Hematopoietic multipotent progenitor cell treated with erythropoietin and hydrocortisone succinate and interleukin-3 and kit ligand, for 6 days (in vitro differentiated cells): ENCODE measurements around the gene ASXL2.
"Not testable (repeated sequence)": the region's sequence is repeated elsewhere in the genome, so short reads cannot be mapped to it uniquely, and the experiment has no call there.

ENCODE experiments used
- DNase-seq: peaks from one replicate; pipeline ENCODE4 v3.0.0-alpha.2; 2015

ASXL2 gene

DNA sequence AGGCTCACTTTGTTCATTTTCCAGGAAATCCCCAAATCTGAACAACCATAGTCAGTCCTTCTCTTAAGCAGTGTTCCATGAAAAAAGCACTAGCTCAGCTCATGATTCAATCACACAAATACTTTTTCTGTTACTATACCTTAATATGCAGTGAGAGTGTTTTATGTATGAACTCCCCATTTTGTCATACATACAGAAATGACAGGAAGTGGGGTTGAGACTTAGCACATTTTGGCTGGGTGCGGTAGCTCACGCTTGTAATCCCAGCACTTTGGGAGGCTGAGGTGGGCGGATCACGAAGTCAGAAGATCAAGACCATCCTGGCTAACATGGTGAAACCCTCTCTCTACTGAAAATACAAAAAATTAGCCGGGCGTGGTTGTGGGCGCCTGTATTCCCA, 149.7 kb downstream of the ASXL2 start:
- DNase-seq: no peak

DNA sequence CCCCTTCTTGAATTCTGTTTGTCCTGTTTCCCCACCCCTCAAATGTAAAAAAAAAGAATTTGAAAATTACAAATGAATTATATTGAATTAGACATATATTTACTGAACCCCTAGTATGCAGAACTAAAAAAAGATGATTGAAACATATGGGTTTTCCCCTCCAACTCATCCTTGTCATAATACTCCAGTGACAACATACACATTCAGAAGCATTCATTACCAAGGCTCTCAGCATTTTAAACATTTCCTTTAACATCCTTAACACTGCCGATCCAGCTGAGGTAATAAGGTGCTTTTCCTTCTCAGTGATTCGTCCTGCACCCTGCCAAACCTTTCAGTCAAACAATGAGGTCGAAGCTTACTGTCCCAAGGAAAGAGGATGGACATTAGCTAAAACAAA, 151.8 kb downstream of the ASXL2 start:
- DNase-seq: no peak

GRCh38 chr2:25725877-25726276, 152.4 kb downstream of the ASXL2 start:
- no peak for DNase-seq

DNA sequence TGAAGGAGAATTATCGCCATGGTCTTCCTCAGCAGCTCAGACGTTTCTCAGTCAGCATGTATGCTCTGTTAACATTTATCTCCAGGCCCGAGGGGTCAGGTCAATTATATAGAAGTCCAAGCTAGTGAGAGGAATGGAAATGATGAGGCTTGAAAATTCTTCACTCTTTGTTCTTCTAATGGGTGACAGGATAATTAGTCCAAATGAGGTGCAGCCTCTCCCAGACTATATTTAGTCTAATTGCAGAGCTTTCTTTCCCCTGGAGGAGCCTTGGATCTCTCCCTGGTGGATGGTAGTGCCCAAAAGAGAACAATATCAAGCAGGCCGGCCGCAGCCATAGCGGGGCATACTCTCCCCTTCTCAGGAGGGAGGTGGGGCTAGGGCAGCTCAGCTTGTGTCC, 153.5 kb downstream of the ASXL2 start:
- DNase-seq: no peak

GRCh38 chr2:25722224-25722623, 156.1 kb downstream of the ASXL2 start:
- no peak for DNase-seq

- DNase-seq: no peak
These were observed 157.7 kb downstream of the ASXL2 start for GRCh38 chr2:25720575-25720974.

DNA sequence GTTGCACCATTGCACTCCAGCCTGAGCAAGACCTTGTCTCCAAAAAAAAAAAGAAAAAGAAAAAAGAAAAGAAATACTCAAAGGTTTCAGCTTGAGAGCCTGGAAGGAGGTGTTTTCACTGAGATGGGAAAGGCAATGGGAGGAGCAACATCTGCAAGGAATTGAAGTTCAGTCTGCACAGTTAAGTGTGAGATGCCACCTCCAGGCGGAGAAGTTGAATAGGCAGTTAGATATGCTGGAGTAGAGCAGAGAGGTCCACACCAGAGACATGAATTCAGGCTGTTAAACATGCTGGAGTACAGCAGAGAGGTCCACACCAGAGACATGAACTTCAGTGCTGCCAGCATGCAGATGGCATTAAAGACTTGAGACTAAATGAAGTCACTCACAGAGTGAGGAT, 163.5 kb downstream of the ASXL2 start:
- no peak for DNase-seq

DNA sequence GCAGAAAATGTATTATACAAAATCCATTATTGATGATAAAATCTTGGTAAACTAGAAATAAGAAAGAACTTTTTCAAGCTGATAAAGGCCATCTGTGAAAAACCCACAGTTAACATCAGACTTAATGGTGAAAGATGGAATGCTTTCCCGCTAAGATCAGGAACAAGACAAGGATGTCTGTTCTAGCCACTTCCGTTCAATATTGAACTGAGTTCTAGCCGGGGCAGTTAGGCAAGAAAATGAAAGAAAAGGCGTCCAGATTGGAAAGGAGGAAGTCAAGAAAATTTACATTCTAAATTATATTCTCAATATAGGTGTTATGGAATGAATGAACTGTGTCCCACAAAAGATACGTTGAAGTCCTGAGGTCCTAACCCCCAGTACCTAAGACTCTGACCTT, 165.8 kb downstream of the ASXL2 start:
- DNase-seq: peak; percentile 21

DNA sequence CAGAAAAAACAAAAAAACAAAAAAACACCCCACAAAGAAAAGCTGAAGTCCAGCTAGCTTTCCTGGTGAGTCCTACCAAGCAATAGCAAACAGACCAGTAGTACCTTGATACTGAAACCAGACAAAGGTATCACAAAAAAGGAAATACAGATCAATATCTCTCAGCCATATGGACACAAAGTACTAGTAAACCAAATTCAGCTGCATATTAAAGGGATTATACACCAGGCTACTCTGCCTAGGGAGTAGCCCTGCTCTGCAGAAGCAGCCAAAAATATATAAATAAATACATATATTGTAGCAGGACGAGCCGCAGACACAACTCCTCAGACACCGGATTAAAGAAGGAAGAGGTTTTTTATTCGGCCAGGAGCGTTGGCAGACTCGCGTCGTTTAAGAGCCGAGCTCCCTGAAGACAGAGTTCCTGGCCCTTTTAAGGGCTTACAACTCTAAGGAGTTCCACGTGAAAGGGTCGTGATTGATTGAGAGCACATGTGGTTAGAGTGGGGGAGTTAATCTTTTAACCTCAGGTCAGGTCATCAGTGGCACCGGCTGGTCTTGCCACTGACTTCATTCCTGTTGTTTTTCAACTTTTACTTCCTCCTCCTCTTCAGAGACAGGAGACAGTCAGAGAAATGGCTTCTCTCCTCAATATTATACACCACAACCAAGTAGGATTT, 166.5 kb downstream of the ASXL2 start:
- peak; percentile 13 for DNase-seq

GRCh38 chr2:25710750-25711149, 167.5 kb downstream of the ASXL2 start:
- no peak for DNase-seq

DNA sequence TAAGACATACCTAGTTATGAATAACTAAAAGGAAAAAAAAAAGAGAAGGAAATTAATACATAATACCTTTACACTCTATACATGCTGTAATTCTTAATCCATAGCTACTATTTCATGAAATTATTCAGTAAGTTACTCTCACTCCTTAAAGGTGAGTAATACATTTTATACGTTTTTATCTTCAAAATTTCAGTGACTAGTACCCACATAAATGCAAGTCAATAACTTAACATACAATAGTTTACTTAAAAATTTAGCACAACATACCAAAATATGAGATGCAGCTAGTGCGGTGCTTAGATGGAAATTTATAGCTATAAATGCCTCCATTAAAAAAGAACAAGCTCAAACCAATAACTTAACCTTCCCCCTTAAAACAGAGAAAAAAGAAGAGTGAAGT, 168.9 kb downstream of the ASXL2 start:
- DNase-seq: no peak

- DNase-seq: no peak
These were observed 170.2 kb downstream of the ASXL2 start for GRCh38 chr2:25707927-25708590.

- not testable (repeated sequence) for DNase-seq
These were observed 172.7 kb downstream of the ASXL2 start for GRCh38 chr2:25705575-25705974.

DNA sequence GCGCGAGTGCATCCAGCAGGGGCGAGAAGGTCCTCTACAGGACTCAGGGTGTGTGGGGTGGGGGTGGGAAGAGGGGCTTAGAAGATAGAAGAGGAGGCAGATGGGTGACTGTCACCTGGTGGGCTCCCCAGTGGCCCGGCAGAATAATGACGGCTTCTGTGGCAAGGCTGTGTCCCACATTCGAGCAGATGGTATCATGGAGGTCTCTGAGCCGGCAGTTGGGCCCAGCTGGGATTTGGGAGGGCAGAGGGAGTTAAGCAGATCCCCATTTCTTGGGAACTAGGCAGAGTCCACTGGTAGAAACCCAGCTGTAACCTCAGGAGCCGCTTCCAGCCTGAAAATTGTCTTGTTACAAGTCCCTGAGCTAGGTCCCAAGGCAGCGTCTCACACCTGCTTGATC, 176.5 kb downstream of the ASXL2 start:
- no peak for DNase-seq

DNA sequence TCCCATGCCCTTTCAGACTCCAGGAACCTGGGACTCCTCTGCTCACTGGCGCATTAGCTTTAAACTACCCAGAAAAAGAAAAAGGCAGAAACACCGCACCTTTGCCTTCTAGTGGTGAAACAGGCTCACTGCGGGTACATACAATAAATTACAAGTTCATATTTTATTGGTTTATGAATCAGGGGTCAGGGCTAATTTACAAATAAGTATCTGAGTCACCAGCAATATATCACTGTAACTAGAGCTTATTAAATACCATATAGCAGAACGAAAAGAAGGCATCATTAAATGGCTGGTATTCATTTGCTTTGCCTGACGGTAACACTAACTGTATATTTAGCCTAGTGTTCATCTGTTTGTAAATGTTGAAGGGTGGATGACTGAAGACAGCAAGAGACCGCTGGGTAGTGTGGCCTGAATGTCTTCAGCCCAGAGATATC, 178.0 kb downstream of the ASXL2 start:
- DNase-seq: peak; percentile 70

DNA sequence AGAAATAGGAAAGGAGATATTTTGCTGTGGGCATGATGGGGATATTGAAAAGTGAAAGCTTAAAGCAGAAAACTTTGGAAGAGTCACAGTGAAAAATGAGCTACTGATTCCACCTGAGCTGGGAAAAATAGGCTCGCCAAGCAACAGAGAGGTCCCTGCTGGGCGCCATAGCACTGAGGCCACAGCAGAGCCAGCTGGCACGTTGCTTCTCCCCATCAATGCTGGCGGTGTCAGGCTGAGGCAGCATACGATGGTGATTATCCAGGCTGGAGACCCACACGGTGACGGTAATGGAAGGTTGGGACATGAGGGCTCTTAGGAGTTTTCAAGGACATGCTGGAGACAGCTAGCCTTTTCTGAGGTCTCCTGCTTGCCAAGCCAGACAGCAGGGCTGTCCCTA, 179.1 kb downstream of the ASXL2 start:
- no peak for DNase-seq

DNA sequence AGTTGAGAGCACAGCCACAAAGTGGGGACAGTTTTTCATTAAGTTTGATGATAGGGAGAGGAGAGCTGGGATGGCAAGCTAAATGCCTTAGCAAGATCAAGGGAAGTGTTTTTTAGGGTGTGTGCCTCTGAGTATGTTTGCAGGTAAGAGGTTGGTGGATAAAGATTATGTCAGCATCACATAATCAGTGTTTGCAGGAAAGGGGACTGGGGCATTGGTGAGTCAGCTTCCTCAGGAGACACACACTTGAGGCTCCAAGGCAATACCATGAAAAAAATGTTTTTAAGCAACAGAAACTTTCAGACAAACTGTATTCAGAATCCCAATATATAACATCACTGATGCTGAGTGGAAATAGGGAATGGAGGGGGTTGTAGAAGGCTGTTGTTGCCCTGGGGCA, 179.5 kb downstream of the ASXL2 start:
- DNase-seq: no peak

GRCh38 chr2:25697559-25698341, 180.5 kb downstream of the ASXL2 start:
- no peak for DNase-seq

DNA sequence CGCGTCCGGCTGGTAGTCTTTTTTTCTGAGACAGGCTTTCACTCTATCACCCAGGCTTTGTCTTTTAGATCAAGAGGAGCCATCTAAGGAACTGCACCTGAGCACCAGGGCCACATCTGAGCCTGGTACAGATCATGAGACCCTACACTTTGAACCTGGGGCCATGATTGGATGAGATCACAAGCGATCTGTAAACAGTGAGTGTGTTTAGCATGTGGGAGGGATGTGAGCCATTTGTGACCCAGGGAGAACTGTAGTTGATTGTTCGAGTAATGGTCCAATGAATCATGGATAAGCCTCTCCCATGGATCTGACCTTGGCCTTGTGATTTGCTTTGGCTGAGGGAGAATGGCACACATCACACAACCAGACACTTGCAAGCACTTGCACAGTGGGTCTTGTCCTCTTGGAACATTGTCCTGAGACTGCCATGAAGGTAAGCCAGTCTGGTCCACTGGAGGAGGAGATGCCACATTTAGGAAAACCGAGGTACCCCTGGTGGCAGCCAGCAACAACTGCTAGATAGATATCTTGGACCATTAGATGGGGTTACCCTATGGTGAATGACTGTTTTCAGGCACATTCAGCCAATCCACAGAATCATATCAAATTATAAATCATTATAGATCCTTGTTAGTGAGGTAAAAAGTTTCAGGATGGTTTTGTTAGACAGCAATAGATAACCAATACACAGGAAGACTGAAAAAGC, 185.4 kb downstream of the ASXL2 start:
- no peak for DNase-seq

DNA sequence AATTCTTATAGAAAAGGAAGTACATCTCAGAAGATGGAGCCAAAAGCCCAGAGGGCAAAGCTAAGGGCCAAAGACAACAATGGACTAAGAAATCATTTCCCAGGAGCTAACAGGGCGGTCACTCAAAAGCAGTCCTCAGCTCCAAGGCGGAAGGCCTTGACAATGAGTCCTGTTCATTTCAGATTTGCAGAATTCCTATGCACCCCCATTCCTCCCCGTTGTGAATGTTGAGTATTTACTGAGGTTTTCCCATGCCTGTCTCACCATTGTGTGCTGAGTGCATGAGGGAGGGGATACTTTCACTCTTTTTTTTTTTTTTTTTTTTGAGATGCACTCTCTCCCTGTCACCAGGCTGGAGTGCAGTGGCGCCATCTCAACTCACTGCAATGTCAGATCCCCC, 186.1 kb downstream of the ASXL2 start:
- no peak for DNase-seq

GRCh38 chr2:25690058-25690457, 188.2 kb downstream of the ASXL2 start:
- no peak for DNase-seq

- no peak for DNase-seq
These were observed 190.1 kb downstream of the ASXL2 start for GRCh38 chr2:25688236-25688635.

DNA sequence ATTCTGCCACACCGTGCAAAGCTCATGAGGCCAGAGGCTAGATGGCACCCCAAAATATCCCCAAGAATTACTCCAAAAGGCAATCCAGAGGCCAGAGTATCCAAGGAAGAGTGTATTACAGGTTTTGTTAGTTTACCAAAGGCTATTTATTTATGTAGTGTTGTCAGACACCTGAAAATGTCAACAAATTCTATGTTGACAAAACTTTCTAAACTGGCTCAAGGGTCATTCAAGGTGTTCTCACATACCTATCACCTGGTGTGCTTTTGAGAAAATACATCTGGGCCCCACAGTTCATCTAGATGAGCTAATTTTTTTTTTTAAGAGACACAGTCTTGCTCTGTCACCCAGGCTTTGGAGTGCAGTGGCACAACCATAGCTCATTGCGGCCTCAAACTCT, 192.5 kb downstream of the ASXL2 start:
- DNase-seq: no peak
